Osteocyte (in vitro differentiated cells): ENCODE results near the gene LMLN. TPM values are rescaled to one million over a fixed set of nuclear protein-coding genes. Genes with fewer than 3 reads are reported as not detected.

Source experiments
- DNase-seq: peaks from one replicate; pipeline ENCODE4 v3.0.0; 2021; ENCODE audit warnings: mixed read lengths; ENCODE audit not compliant: unreplicated experiment; ENCODE audit errors: extremely low spot score
- H3K27ac Mint-ChIP-seq: one replicate; pipeline ENCODE4 v1.8.0; 2021; ENCODE audit warnings: mild to moderate bottlenecking, mixed read lengths; ENCODE audit not compliant: unreplicated experiment
- H3K27me3 Mint-ChIP-seq: one replicate; pipeline ENCODE4 v1.8.0; 2021; ENCODE audit warnings: mixed read lengths; ENCODE audit not compliant: unreplicated experiment
- H3K36me3 Mint-ChIP-seq: one replicate; pipeline ENCODE4 v1.8.0; 2021; ENCODE audit warnings: mixed read lengths; ENCODE audit not compliant: unreplicated experiment
- H3K4me1 Mint-ChIP-seq: one replicate; pipeline ENCODE4 v1.8.0; 2021; ENCODE audit warnings: mixed read lengths; ENCODE audit not compliant: unreplicated experiment
- H3K4me3 Mint-ChIP-seq: one replicate; pipeline ENCODE4 v1.8.0; 2021; ENCODE audit warnings: mild to moderate bottlenecking, moderate library complexity, mixed read lengths; ENCODE audit not compliant: unreplicated experiment
- H3K9me3 Mint-ChIP-seq: one replicate; pipeline ENCODE4 v1.8.0; 2021; ENCODE audit warnings: mixed read lengths; ENCODE audit not compliant: unreplicated experiment
- total RNA-seq: library from RNA; stranded (reverse); gene quantifications from 2 replicates; pipeline ENCODE4 v1.2.1, GENCODE V29; 2021
- TF ChIP-seq, protein P1 (sequence below): fragments of 200-600 bp; sonication (generic); IDR thresholded peaks from 2 replicates; pipeline ENCODE4 v1.5.0; 2021; ENCODE audit warnings: antibody characterized with exemption, mild to moderate bottlenecking, moderate library complexity

The LMLN gene
- total RNA-seq, 1 donor from 2014 or later: 5.7 TPM

DNA sequence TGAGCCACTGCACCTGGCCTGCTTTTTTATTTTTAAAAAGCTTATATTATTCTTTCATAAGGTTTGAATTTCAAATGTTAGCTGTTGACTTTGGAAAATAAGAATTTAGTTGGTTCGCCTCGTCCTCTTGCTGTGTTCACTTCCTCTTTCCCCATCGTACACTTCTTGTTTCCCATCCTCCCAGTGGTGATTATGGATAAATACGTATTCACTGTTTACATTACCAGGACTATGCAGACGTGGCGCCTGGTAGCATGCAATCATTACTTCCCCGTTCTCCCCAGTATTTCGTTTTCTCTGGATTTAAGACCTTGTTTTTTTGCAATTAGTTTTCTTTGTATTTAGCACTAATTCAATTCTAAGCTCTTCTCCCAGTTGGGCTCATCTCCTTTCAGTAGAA, 70.1 kb downstream of the LMLN start:
- no peak for DNase-seq
- Mint-ChIP-seq H3K27me3 (no peaks in the 10 kb centered on the region), H3K9me3 (no peaks in the 10 kb centered on the region), H3K27ac (no peak overlapping the region), H3K4me1 (peaks cover 12% of the 10 kb centered on the region), H3K36me3 (peaks cover 3% of the 10 kb centered on the region), H3K4me3 (no peak overlapping the region)
- TF ChIP-seq, protein P1, sequence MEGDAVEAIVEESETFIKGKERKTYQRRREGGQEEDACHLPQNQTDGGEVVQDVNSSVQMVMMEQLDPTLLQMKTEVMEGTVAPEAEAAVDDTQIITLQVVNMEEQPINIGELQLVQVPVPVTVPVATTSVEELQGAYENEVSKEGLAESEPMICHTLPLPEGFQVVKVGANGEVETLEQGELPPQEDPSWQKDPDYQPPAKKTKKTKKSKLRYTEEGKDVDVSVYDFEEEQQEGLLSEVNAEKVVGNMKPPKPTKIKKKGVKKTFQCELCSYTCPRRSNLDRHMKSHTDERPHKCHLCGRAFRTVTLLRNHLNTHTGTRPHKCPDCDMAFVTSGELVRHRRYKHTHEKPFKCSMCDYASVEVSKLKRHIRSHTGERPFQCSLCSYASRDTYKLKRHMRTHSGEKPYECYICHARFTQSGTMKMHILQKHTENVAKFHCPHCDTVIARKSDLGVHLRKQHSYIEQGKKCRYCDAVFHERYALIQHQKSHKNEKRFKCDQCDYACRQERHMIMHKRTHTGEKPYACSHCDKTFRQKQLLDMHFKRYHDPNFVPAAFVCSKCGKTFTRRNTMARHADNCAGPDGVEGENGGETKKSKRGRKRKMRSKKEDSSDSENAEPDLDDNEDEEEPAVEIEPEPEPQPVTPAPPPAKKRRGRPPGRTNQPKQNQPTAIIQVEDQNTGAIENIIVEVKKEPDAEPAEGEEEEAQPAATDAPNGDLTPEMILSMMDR: no peak

DNA sequence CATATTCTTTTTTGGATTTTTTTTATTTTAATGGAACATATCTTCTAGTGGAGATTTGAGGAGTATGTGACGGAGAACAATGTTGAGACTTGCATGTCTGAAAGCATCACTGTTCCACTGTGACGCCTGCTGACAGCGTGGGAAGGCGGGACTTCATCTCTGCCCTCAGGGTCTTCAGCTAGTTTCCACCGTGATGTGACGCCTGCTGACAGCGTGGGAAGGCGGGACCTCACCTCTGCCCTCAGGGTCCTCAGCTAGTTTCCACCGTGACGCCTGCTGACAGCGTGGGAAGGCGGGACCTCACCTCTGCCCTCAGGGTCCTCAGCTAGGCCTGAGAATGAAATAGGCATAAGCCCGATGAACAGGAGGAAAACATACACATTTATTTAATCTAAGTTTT, 70.7 kb downstream of the LMLN start:
- Mint-ChIP-seq H3K4me3 (no peak overlapping the region), H3K4me1 (peaks cover 12% of the 10 kb centered on the region), H3K27ac (no peak overlapping the region), H3K9me3 (no peaks in the 10 kb centered on the region), H3K36me3 (peaks cover 3% of the 10 kb centered on the region), H3K27me3 (no peaks in the 10 kb centered on the region)
- DNase-seq: no peak
- TF ChIP-seq, protein P1: no peak

DNA sequence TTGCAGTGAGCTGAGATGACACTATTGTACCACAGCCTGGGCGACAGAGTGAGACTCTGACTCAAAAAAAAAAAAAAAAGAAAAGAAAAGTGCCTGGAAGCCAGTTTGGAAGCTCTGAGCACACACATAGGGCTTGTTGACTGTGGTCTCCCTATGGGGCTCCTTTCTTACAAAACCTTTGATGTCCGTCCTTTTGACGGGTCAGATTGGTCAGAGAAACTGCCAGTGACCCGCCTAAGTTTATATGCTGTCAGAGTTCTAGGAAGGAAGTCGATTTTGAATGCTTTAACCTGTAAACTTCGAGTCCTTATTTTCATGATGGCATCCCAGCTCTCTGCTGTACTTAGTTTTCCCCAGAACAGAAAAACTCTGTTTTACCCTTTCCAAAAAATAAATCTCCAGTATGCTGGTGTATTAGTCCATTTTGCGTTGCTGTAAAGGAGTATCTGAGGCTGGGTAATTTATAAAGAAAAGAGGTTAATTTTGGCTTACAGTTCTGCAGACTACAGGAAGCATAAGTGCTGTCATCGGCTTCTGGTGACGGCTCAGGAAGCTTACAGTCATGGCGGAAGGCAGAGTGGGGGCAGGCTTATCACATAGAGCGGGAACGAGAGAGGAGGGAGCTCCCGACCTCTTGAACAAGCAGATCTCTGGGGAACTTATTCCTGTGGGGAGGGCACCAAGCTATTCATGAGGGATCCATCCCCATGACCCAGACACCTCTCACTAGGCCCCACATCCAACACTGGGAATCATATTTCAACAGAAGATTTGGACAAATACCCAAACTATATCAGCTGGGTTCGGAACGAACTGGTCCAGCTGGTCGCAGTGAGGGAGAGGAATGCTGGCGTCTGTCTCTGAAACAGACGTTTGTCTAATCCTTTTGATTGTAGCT, 72.3 kb downstream of the LMLN start:
- H3K27ac Mint-ChIP-seq: no peak overlapping the region
- TF ChIP-seq, protein P1: no peak
- no peak for DNase-seq
- H3K9me3 Mint-ChIP-seq: no peaks in the 10 kb centered on the region
- H3K27me3 Mint-ChIP-seq: no peaks in the 10 kb centered on the region
- H3K4me1 Mint-ChIP-seq: peaks cover 12% of the 10 kb centered on the region
- no peak overlapping the region for H3K4me3 Mint-ChIP-seq
- no peaks in the 10 kb centered on the region for H3K36me3 Mint-ChIP-seq

DNA sequence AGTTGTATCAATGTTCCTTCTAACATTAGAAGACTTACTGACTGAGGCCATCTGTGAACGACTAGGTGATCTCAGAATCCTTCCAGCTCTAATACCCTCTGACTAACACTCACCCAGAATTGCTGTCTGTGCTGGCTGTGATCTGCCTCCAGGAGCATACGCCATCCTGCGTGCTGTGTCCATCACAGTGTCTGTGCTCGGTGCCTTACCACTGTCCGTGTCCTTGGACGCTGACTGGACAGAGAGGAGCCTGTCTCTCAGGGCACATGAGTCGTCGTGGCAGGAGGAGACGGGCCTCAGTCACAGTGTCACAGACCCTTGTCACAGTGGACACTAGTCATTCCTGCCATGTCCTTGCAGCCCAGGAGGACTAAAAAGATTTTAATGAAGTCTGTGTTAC, 83.1 kb downstream of the LMLN start:
- H3K27ac Mint-ChIP-seq: no peak overlapping the region
- no peak overlapping the region for H3K4me3 Mint-ChIP-seq
- peaks cover 5% of the 10 kb centered on the region for H3K9me3 Mint-ChIP-seq
- TF ChIP-seq, protein P1: no peak
- H3K27me3 Mint-ChIP-seq: no peaks in the 10 kb centered on the region
- H3K36me3 Mint-ChIP-seq: peaks cover 15% of the 10 kb centered on the region
- no peaks in the 10 kb centered on the region for H3K4me1 Mint-ChIP-seq
- no peak for DNase-seq

DNA sequence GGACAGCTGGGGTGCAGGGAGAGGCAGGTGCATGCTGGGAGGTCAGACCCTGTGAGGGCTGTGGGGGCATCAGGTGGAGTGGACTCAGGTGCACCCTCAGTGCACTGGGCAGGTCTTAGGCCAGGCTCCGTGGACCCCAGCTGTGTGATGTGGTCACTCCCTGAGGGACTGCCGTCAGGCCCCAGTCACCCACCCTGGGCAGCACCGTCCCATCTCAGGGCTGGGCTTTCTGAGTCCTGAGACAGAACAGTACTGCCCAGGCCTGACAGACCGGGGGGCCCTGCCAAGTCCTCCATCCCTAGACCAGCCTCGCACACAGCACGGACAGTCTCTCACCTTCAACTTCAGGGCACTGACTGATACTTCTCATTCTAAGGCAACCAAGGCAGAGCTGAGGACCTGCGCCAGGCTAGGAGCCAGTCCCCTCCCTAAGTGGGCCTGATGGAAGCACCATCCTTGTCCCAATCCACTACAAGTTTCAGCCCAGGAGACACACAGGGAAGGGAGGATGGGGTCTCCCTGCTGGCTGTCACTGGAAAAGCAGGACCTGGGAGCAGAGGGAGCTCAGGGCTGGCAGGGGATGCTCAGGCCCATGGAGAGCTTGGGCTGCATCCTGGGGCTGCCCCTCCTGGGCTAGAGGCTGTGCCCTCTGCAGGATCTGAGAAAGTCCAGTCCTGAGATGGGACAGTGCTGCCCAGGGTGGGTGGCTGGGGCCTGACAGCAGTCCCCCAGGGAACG, 86.3 kb downstream of the LMLN start:
- H3K36me3 Mint-ChIP-seq: no peaks in the 10 kb centered on the region
- TF ChIP-seq, protein P1: no peak
- no peaks in the 10 kb centered on the region for H3K4me1 Mint-ChIP-seq
- no peak for DNase-seq
- H3K9me3 Mint-ChIP-seq: peaks cover under 1% of the 10 kb centered on the region
- H3K27ac Mint-ChIP-seq: no peak overlapping the region
- H3K27me3 Mint-ChIP-seq: no peaks in the 10 kb centered on the region
- no peak overlapping the region for H3K4me3 Mint-ChIP-seq
